ENCODE data around the gene CASK. TPM values are rescaled to one million over a fixed set of nuclear protein-coding genes. Genes with fewer than 3 reads are reported as not detected.

Gene CASK
- total RNA-seq, 1 experiment from 2014 or later: 42.5 TPM

DNA sequence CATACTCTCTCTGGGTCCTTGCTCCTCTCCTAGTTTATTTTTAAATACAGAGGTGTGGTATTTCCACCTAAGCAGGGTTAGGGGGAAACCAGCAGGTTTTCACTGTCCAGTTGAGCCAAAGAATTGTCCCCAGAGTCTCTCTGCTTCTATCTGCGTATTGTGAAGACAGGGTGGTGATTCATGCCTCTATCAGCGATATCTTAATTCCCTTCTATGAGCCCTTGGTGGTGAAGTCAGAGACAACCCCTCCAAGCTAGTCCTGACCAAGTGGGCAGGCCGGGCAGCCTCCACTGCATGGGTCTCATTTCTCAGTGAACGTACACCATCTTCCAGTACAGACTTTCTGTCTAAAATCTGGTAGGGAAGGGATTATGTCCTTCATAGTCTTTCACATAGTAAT lies 335.1 kb downstream of the CASK start:
- no peak for DNase-seq (ENCODE audit: low read depth)

GRCh38 chrX:41580423-41581064 lies 342.8 kb downstream of the CASK start:
- in situ Hi-C loops (cut with HindIII; ENCODE audit: low pct_unique_long_range_greater_than_20kb, low sequenced_read_pairs): no loop called here
- DNase-seq (ENCODE audit: low read depth): no peak

More for the DNA sequence above, 335.1 kb downstream of the CASK start:
- in situ Hi-C loops (cut with HindIII; ENCODE audit: low pct_unique_long_range_greater_than_20kb, low sequenced_read_pairs): no loop called here

DNA sequence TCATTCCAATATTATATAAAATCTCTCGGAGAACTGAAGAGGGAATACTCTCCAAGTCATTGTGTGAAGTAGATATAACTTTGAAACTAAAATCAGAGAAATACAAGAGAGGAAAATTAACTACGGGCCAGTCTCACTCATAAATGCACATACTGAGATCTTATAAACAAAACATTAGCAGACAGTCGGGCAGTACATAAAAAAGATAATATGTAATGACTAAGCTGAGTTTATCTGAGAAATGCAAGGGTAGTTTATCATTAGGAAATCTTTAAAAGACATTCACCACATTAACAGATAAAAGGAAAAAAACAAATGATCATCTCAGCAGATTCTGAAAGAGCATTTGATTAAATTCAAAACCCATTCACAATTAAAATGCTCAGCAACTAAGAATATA lies 359.5 kb downstream of the CASK start:
- in situ Hi-C loops (cut with HindIII; ENCODE audit: low pct_unique_long_range_greater_than_20kb, low sequenced_read_pairs): no loop called here
- DNase-seq (ENCODE audit: low read depth): no peak

- in situ Hi-C loops (cut with HindIII; ENCODE audit: low pct_unique_long_range_greater_than_20kb, low sequenced_read_pairs): no loop called here
- peak; percentile 48 for DNase-seq (ENCODE audit: low read depth)
Observed at GRCh38 chrX:41561045-41561444, 362.3 kb downstream of the CASK start.

- no peak for DNase-seq (ENCODE audit: low read depth)
- in situ Hi-C loops (cut with HindIII; ENCODE audit: low pct_unique_long_range_greater_than_20kb, low sequenced_read_pairs): no loop called here
Observed at GRCh38 chrX:41559235-41560052, 363.9 kb downstream of the CASK start.

DNA sequence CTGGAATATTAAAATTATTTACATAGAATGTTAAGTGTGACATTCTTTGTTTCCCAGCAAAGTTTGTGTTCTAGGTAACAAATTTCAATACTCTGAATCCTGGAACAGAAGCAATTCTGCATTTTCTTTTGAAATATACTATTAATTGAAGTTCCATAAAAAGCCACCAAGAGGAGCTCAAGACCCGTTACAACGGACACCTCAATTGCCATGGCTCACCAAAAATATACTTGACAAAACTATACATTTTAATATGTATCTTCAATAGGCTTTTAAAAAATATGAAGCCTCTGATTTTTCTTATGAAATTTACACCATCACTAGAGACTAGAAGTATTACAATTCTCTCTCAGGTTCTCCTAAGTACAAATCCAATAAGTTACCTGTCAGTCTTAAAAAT lies 364.8 kb downstream of the CASK start:
- in situ Hi-C loops (cut with HindIII; ENCODE audit: low pct_unique_long_range_greater_than_20kb, low sequenced_read_pairs): no loop called here
- no peak for DNase-seq (ENCODE audit: low read depth)

GRCh38 chrX:41556958-41557357 lies 366.4 kb downstream of the CASK start:
- DNase-seq (ENCODE audit: low read depth): no peak
- in situ Hi-C loops (cut with HindIII; ENCODE audit: low pct_unique_long_range_greater_than_20kb, low sequenced_read_pairs): no loop called here

DNA sequence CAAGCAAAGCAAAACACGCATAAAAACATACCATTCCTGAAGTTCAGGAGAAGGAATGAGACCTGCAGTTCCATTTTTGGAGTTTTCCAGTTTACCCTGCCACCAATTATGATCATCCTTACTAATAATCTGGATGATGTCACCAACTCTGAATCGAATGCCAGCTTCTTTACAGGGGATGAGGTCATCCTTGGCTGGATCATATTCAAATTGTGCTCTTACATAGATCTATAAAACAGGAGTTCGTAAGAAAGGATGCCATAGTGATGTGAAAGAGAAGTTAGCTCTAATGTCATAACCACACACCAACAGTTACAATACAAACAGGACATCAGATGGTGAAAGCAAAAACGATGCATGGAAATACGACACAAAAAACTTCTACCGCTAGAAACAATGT lies 369.7 kb downstream of the CASK start:
- DNase-seq (ENCODE audit: low read depth): no peak
- in situ Hi-C loops (cut with HindIII; ENCODE audit: low pct_unique_long_range_greater_than_20kb, low sequenced_read_pairs): no loop called here

GRCh38 chrX:41548411-41548810 lies 374.9 kb downstream of the CASK start:
- in situ Hi-C loops (cut with HindIII; ENCODE audit: low pct_unique_long_range_greater_than_20kb, low sequenced_read_pairs): no loop called here
- no peak for DNase-seq (ENCODE audit: low read depth)

DNA sequence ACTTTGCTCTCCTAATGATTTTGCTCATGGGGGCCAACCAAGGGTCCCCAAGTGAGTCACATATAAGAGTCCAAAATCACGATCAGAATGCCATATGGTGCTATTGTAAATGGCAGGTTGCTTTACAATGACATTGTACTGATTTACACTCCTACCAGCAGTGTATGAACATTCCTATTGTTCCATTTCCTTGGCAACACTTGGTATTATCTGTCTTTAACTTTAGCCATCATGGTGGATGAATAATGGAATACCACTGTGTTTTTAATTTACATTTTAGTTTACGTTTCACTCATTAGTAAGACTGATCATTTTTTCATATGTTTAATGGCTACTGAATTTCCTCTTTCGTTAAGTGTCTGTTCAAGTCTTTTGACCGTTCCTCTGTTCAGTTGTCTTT lies 379.7 kb downstream of the CASK start:
- in situ Hi-C loops (cut with HindIII; ENCODE audit: low pct_unique_long_range_greater_than_20kb, low sequenced_read_pairs): no loop called here
- no peak for DNase-seq (ENCODE audit: low read depth)

DNA sequence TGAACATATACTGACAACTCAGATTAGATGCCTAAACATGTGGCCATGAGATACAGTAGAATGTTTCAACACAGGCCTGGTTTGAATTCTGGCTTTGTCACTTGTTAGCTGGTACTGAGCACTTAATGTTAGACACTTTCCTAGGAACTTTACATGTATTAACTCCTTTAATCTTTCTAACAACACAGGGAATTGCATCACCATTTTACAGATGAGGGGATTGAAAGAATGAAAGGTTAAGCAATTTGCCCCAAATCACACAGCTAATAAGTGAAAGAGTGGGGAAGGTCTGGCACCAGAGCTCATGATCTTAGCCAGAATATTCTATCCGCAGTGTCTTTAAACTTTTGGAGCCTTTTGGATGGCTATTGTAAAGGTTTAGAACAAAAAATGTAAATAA lies 380.3 kb downstream of the CASK start:
- in situ Hi-C loops (cut with HindIII; ENCODE audit: low pct_unique_long_range_greater_than_20kb, low sequenced_read_pairs): no loop called here
- DNase-seq (ENCODE audit: low read depth): no peak

DNA sequence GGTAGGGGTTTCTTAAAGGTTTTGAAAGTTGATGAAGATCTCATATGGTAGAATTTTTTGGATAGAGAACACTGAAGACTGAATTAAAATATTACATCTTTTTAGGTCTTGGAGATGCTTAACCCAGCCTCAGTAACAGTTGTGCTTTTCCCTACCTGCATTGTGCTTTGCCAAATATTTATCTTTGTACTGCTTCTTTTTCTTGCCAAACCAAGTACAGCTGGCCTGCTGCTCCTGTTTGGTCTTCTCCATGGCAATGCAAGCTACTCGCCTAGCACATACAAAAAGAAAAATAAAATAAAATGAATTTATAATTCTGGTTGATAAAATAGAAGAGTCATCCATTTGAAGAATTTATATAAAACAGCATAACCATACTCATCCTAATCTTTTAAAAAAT lies 380.8 kb downstream of the CASK start:
- in situ Hi-C loops (cut with HindIII; ENCODE audit: low pct_unique_long_range_greater_than_20kb, low sequenced_read_pairs): no loop called here
- no peak for DNase-seq (ENCODE audit: low read depth)

DNA sequence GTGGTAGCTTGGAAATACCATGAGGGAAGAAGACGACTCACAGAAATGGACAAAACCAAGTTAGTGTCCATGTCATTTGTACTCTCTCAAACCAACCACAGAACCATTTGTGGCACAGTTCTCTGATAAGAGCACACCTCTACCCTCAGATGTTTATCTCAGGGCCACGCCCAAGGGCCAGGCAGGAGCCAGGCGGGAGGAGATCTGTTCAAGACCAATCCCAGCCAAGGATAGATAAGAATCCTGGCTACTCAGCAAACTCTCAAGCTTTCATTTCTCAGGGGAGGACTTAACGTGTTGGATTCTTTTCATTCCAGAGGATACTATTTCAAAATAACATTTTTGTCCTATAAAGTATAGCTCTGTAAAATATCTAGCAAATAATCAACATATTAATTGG lies 381.2 kb downstream of the CASK start:
- DNase-seq (ENCODE audit: low read depth): peak; percentile 23
- in situ Hi-C loops (cut with HindIII; ENCODE audit: low pct_unique_long_range_greater_than_20kb, low sequenced_read_pairs): no loop called here

DNA sequence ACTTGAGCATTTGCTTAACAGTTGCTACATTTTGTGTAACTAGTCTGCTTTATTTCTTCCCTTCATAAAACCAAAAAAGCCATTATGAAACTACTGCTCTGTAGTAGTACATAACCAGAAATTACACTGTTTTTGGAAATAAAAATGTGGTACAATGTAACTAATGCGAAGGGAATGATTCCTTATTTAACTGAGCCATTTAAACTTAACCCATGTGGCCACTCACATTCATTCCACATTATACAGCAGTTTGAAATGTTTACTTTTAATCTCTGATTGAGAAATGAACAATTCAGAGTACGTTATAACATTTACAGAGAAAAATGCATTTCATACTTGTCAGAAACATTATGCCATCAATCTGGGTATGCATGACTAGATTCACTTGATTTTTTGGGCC lies 382.0 kb downstream of the CASK start:
- DNase-seq (ENCODE audit: low read depth): no peak
- in situ Hi-C loops (cut with HindIII; ENCODE audit: low pct_unique_long_range_greater_than_20kb, low sequenced_read_pairs): no loop called here

DNA sequence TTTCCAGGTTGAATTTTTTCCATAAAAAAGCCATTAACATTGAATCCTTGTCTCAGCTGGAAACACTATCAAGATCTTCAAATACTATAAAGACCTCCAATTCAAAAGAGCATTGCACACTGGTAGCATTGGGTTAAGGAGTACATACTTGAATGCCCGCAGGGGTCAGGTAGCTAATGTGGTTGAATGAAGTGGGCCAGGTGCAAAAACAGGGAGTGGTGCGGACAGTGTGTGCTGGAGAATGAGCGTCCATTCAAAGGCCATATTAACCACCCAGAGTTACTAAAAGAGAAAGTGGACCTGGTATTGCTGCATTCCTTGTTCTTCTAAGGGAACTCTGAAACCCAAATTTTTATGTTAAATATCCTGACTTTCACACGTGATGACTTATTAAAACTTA lies 384.6 kb downstream of the CASK start:
- no peak for DNase-seq (ENCODE audit: low read depth)
- in situ Hi-C loops (cut with HindIII; ENCODE audit: low pct_unique_long_range_greater_than_20kb, low sequenced_read_pairs): no loop called here

DNA sequence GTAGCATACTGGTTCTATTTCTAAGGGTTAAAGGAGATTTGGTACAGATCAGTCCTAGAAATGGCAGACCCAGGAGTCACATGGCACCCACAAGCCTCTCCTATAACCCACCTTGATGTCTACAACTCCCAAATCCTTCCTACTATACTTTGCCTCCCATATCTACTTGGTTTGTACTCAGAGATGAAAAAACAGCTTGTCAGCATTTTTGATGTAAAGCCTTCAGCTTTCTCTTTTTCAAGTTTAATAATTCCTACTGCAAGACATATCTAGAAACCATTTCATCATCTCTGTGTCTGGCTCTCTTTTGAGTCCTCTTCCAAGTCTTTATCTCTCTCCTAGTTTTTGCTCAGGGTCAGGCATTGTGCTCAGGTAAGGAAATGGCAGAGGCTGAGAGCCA lies 393.3 kb downstream of the CASK start:
- in situ Hi-C loops (cut with HindIII; ENCODE audit: low pct_unique_long_range_greater_than_20kb, low sequenced_read_pairs): no loop called here
- no peak for DNase-seq (ENCODE audit: low read depth)

DNA sequence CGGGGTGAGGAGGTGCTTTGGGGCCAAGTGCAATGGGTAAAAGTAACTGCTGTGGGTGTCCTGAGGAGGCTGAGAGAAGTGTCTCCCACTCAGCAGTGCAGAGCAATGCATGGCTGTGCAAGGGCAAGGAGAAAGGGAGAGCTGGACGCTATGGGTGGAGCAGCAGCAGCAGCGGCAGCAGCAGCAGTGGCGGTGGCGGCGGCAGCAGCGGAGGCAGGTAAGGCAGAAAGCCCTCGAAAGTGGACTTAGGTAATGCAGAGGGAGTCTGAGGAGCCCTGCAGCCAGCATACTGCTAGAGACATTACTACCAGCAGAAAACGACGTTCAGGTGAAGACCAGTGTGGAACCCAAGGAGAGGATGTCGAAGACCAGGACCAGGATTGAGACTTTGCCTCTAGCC lies 394.1 kb downstream of the CASK start:
- in situ Hi-C loops (cut with HindIII; ENCODE audit: low pct_unique_long_range_greater_than_20kb, low sequenced_read_pairs): no loop called here

GRCh38 chrX:41528784-41529183 lies 394.6 kb downstream of the CASK start:
- no peak for DNase-seq (ENCODE audit: low read depth)
- in situ Hi-C loops (cut with HindIII; ENCODE audit: low pct_unique_long_range_greater_than_20kb, low sequenced_read_pairs): no loop called here

More for the DNA sequence above, 394.1 kb downstream of the CASK start:
- DNase-seq (ENCODE audit: low read depth): no peak

GRCh38 chrX:41526925-41527324 lies 396.4 kb downstream of the CASK start:
- in situ Hi-C loops (cut with HindIII; ENCODE audit: low pct_unique_long_range_greater_than_20kb, low sequenced_read_pairs): no loop called here
- peak; percentile 62 for DNase-seq (ENCODE audit: low read depth)

DNA sequence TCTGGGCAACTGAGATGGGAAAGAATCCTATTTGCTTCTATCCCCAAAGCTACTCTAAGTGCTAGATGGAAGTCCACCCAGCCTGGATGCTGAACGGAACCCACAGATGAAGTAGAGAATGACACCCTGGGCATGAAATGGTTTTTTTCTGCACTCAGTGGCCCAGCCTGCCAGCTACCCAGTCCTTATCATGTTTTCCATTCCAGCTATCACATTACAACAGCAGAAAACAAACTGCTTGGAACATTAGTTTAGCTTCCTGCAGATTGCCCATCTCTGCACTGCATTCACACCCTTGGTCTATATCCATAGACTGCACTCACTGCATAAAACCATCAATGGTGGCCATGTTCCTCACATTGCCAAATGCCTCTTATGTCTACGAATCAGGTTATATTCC lies 397.1 kb downstream of the CASK start:
- in situ Hi-C loops (cut with HindIII; ENCODE audit: low pct_unique_long_range_greater_than_20kb, low sequenced_read_pairs): no loop called here

More for the DNA sequence above, 397.1 kb downstream of the CASK start:
- DNase-seq (ENCODE audit: low read depth): no peak
